Pancreas (tissue), 10 donors: ENCODE measurements around the gene ACTN4. TPM values are rescaled to one million over a fixed set of nuclear protein-coding genes. Genes with fewer than 3 reads are reported as not detected.

Source experiments
- ATAC-seq, 4 donors: fragments of 200-7000 bp; cut with Tn5 transposase; one replicate each; pipeline versions ENCODE4 v1.8.0 to v1.9.1; 2020; ENCODE audit warnings: mild to moderate bottlenecking in 4 of 4, moderate library complexity in 4 of 4
- DNase-seq, 6 donors: peaks; one replicate each; pipeline ENCODE4 v3.0.0-alpha.2; 2020
- FAIRE-seq: peaks from 2 replicates; lab custom pipeline; 2012; peaks lifted over from hg19 to GRCh38; lab: Jason Lieb, UNC
- H3K27ac ChIP-seq, 4 donors: fragments of 200-600 bp; sonication (generic); 1 replicate in 3 of 4; 2 replicates in 1 of 4; pipeline versions ENCODE4 v1.5.0 to v1.8.0; 2020
- H3K27me3 ChIP-seq, 4 donors: fragments of 200-600 bp; one replicate each; pipeline ENCODE4 v1.8.0; 2021
- H3K36me3 ChIP-seq, 3 donors: fragments of 200-600 bp; sonication (generic) in 1 of 3; one replicate each; pipeline versions ENCODE4 v1.5.0 to v1.8.0; 2020 to 2021
- H3K4me1 ChIP-seq, 3 donors: fragments of 200-600 bp; one replicate each; pipeline ENCODE4 v1.8.0; 2021
- H3K4me3 ChIP-seq, 4 donors: fragments of 200-600 bp; sonication (generic) in 2 of 4; one replicate each; pipeline versions ENCODE4 v1.5.0 to v1.8.0; 2020 to 2021
- H3K9me3 ChIP-seq, 4 donors: fragments of 200-600 bp; one replicate each; pipeline ENCODE4 v1.8.0; 2021
- CTCF ChIP-seq, 4 donors: fragments of 200-600 bp; sonication (generic) in 3 of 4; IDR thresholded peaks; one replicate each; pipeline versions ENCODE4 v1.5.0 to v1.8.0; 2021; ENCODE audit warnings: antibody characterized with exemption in 4 of 4
- WGBS, 2 donors: extraction: QIAGEN DNeasy Blood & Tissue Kit; methylation state at CpG; one replicate each; pipeline ENCODE4 v1.1.7; 2013; 5-methylcytosine and 5-hydroxymethylcytosine counted together
- intact Hi-C, 3 donors: fragments of 100-400 bp; cut with DNase I; formaldehyde crosslinking; loops; one replicate each; pipeline versions ENCODE4 v1.11.1 to v1.14.2; 2022
- polyA plus RNA-seq, 2 donors: library from polyadenylated mRNA; stranded (reverse); fragments of 200-250 nt; gene quantifications; one replicate each; pipeline ENCODE4 v1.2.3, GENCODE V29; 2013
- total RNA-seq, 6 donors: library from RNA; stranded (reverse); fragmentation: NEBNext Ultra II Directional in 4 of 6; extraction: Animal tissue kit (Norgen Biotek cat#: 25700) in 4 of 6; gene quantifications; one replicate each; pipeline versions ENCODE4 v1.2.1 to v1.2.4, GENCODE V29; 2021 to 2023
- donor health status: healthy with polysubstance abuse.
- donor health status: DM: no; HTN: no; CAD: no; lungs with moderate emphysema.
- donor health status: DM: no; HTN: no; CAD: no.
- donor health status: control.
- donor health status: control.
- donor health status: Bipolar disorder and iron deficiency.
- donor health status: DM: yes; HTN: yes; CAD: no.
- donor health status: DM: no; HTN: no; CAD: no.
- donor health status: DM: no; HTN: no; CAD: no.
- donor health status: DM: yes; HTN: yes; CAD: no.

The ACTN4 gene
- total and polyA plus RNA-seq, 8 donors = 98.2 to 284 (median 187) TPM

- H3K27me3 ChIP-seq = no peaks in the 10 kb centered on the region
- no peaks in the 10 kb centered on the region for H3K36me3 ChIP-seq
- H3K9me3 ChIP-seq = no peaks in the 10 kb centered on the region
- peak in 1 of 6 donors; percentile 35 for DNase-seq
- no peak overlapping the region for H3K4me3 ChIP-seq
- intact Hi-C loops = no loop called here
- WGBS, 2 donors = 85 to 87% methylated on average over 9 of the region's 9 CpGs
- FAIRE-seq = no peak
- no peak for TF ChIP-seq CTCF (IDR thresholded peaks at IDR 0.05)
- H3K4me1 ChIP-seq = no peaks in the 10 kb centered on the region
- H3K27ac ChIP-seq = no peak overlapping the region
- no peak for ATAC-seq
Measured at GRCh38 chr19:38642176-38642575, 5.3 kb upstream of the ACTN4 start.

DNA sequence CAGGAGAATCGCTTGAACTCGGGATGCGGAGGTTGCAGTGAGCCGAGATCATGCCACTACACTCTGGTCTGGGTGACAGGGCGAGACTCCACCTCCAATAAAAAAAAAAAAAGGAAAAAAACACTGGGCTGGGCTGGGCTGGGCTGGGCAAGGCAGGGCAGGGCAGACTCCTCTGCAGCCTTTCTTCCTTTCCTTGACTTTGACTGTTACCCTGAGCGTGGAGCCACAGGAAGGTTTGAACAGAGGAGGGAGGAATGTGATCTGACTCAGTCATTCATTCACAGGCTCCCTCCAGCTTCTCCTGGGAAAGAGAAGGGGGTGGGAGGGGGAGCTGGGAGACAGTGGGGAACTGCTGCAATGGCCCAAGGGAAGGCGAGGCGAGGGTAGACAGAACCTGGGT lies 2.7 kb upstream of the ACTN4 start:
- Histone ChIP-seq H3K27me3 (no peaks in the 10 kb centered on the region), H3K4me1 (no peaks in the 10 kb centered on the region), H3K4me3 (no peak overlapping the region), H3K36me3 (no peaks in the 10 kb centered on the region), H3K27ac (no peak overlapping the region), H3K9me3 (no peaks in the 10 kb centered on the region)
- 89 to 97% methylated on average over 8 of the region's 8 CpGs for WGBS, 2 donors
- TF ChIP-seq CTCF (IDR thresholded peaks at IDR 0.05) = no peak
- no peak for ATAC-seq
- peak in 1 of 6 donors; percentile 11 for DNase-seq
- no peak for FAIRE-seq
- intact Hi-C loops = loop anchor here in 1 of 3 donors (5.0 kb wide), 1 partner anchor 83 kb away; no protein-coding TSS in a partner anchor

- no peak for ATAC-seq
- 0% methylated on average over 19 of the region's 19 CpGs for WGBS, 2 donors
- Histone ChIP-seq H3K27ac (peak overlapping the region; percentile 83 to 89 (median 88)), H3K36me3 (no peaks in the 10 kb centered on the region), H3K4me3 (peak overlapping the region; percentile 72 to 85 (median 80)), H3K27me3 (no peaks in the 10 kb centered on the region), H3K4me1 (peaks cover 20 to 27% (median 27%) of the 10 kb centered on the region in 3 donors), H3K9me3 (no peaks in the 10 kb centered on the region)
- FAIRE-seq = no peak
- DNase-seq = peak in 2 of 6 donors; percentile 32 to 35
- intact Hi-C loops = loop anchor here in 1 of 3 donors (5.0 kb wide), 1 partner anchor 79 kb away; no protein-coding TSS in a partner anchor
- TF ChIP-seq CTCF (IDR thresholded peaks at IDR 0.05) = no peak
Measured at GRCh38 chr19:38647966-38648768, 718 bp downstream of the ACTN4 start.

DNA sequence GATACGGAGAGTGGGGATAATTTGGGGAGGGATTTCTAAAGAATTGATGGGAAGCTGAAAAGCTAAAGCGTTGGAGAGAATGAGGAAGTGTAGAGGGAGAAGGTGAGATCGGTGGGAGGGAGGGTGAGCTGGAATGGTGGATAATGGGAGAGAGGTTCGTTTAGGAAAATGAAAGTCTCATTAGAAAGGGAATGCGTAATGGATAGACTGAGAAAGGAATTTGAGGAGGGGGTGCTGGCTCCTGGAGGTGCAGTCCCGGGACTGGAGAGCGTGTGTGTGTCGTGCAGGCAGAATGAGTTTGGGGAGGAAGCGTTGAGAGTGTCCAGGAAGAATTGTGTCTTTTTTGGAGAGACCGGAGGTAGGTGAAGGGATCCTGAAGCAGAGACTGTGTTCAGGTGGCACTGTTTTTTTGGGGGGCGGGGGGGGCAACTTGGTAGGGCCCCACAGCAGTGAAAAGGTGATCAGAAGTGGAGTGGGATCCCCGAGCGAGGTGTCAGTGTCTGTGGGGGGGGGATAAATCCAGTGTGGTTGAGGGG lies 1.4 kb downstream of the ACTN4 start:
- peak overlapping the region; percentile 74 to 89 (median 88) for H3K27ac ChIP-seq
- H3K9me3 ChIP-seq = no peaks in the 10 kb centered on the region
- no peaks in the 10 kb centered on the region for H3K27me3 ChIP-seq
- peak in 1 of 6 donors; percentile 12 for DNase-seq
- no peak for TF ChIP-seq CTCF (IDR thresholded peaks at IDR 0.05)
- H3K4me3 ChIP-seq = peak overlapping the region; percentile 72 to 85 (median 80)
- FAIRE-seq = no peak
- intact Hi-C loops = loop anchor here in 1 of 3 donors (5.0 kb wide), 1 partner anchor 78 kb away; no protein-coding TSS in a partner anchor
- no peak for ATAC-seq
- H3K36me3 ChIP-seq = no peaks in the 10 kb centered on the region
- 1 to 2% methylated on average over 13 of the region's 13 CpGs for WGBS, 2 donors
- peaks cover 20 to 34% (median 34%) of the 10 kb centered on the region in 3 donors for H3K4me1 ChIP-seq
